ENCODE measurements around the gene NFKBIZ.

NFKBIZ gene

GRCh38 chr3:101849714-101850245 is 466 bp downstream of the NFKBIZ start:
- peak in 1 of 2 experiments; percentile 40 for DNase-seq (ENCODE audit: low read depth in 1 of 2, low spot score in 1 of 2)
- TF ChIP-seq SPI1 (IDR thresholded peaks at IDR 0.05; ENCODE audit: borderline replicate concordance, low read depth) (no peak), POLR2AphosphoS5 (IDR thresholded peaks at IDR 0.05; ENCODE audit: low read depth) (no peak), GABPA (IDR thresholded peaks at IDR 0.05; ENCODE audit: low read depth) (no peak), CTCF (IDR thresholded peaks at IDR 0.05; ENCODE audit: insufficient read depth, low read length) (no peak), REST (IDR thresholded peaks at IDR 0.05; ENCODE audit: insufficient replicate concordance, low read depth) (no peak)
- Histone ChIP-seq H3K27ac (replicated peaks) (no peak overlapping the region), H3K4me3 (replicated peaks; ENCODE audit: insufficient read depth, low read length) (peak overlapping the region; percentile 88), H3K27me3 (ENCODE audit: insufficient read depth, poor library complexity, severe bottlenecking) (peaks cover 9% of the 10 kb centered on the region)

GRCh38 chr3:101850246-101851051 is 1.1 kb downstream of the NFKBIZ start:
- peaks cover 9% of the 10 kb centered on the region for H3K27me3 ChIP-seq (ENCODE audit: insufficient read depth, poor library complexity, severe bottlenecking)
- no peak for TF ChIP-seq GABPA (IDR thresholded peaks at IDR 0.05; ENCODE audit: low read depth)
- no peak for TF ChIP-seq CTCF (IDR thresholded peaks at IDR 0.05; ENCODE audit: insufficient read depth, low read length)
- no peak for TF ChIP-seq POLR2AphosphoS5 (IDR thresholded peaks at IDR 0.05; ENCODE audit: low read depth)
- no peak for TF ChIP-seq REST (IDR thresholded peaks at IDR 0.05; ENCODE audit: insufficient replicate concordance, low read depth)
- TF ChIP-seq SPI1 (IDR thresholded peaks at IDR 0.05; ENCODE audit: borderline replicate concordance, low read depth) = no peak
- H3K27ac ChIP-seq (replicated peaks) = no peak overlapping the region
- H3K4me3 ChIP-seq (replicated peaks; ENCODE audit: insufficient read depth, low read length) = peak overlapping the region; percentile 88
- no peak for DNase-seq (ENCODE audit: low read depth in 1 of 2, low spot score in 1 of 2)

GRCh38 chr3:101851072-101851770 is 1.9 kb downstream of the NFKBIZ start:
- peak overlapping the region; percentile 88; the same call in 1 of the 2 replicates for H3K4me3 ChIP-seq (replicated peaks; ENCODE audit: insufficient read depth, low read length)
- peaks cover 9% of the 10 kb centered on the region for H3K27me3 ChIP-seq (ENCODE audit: insufficient read depth, poor library complexity, severe bottlenecking)
- H3K27ac ChIP-seq (replicated peaks) = no peak overlapping the region
- TF ChIP-seq GABPA (IDR thresholded peaks at IDR 0.05; ENCODE audit: low read depth) = no peak
- no peak for DNase-seq (ENCODE audit: low read depth in 1 of 2, low spot score in 1 of 2)
